DOHH2 (cell line): ENCODE data around the gene PPP3CA.

ENCODE experiments used
- CTCF ChIP-seq: fragments of 200-600 bp; sonication (generic); IDR thresholded peaks from one replicate; pipeline ENCODE4 v1.5.1; 2014; ENCODE audit warnings: antibody characterized with exemption, mild to moderate bottlenecking, low read depth, low read length; ENCODE audit not compliant: poor library complexity, severe bottlenecking
- EZH2phosphoT487 ChIP-seq: fragments of 200-600 bp; sonication (generic); IDR thresholded peaks from 2 replicates; pipeline ENCODE4 v1.6.1; 2017; ENCODE audit warnings: borderline replicate concordance, mild to moderate bottlenecking, antibody characterized with exemption, low read length, moderate library complexity, mixed read lengths

- TF ChIP-seq EZH2phosphoT487, result no peak
- TF ChIP-seq CTCF, result no peak
Observed at GRCh38 chr4:101285985-101286384, 61.3 kb downstream of the PPP3CA start.
